H1 (cell line): ENCODE measurements around the gene HLA-DQA1. TPM values are rescaled to one million over a fixed set of nuclear protein-coding genes. Genes with fewer than 3 reads are reported as not detected.
A peak's percentile ranks its signal among the peaks of the same experiment; 100 is the strongest.

Source experiments
- CTCF ChIA-PET: fragments of 300-600 bp; sonication (Branson Sonifier 250); formaldehyde crosslinking; loops from one replicate; lab custom pipeline; 2021; ENCODE audit not compliant: partially characterized antibody; lab: Charles Lee
- POLR2A ChIA-PET: fragments of 300-600 bp; sonication (Branson Sonifier 250); formaldehyde crosslinking; loops from one replicate; lab custom pipeline; 2021; ENCODE audit warnings: inconsistent platforms; ENCODE audit not compliant: partially characterized antibody; lab: Charles Lee
- DNase-seq, 2 experiments: peaks; one replicate each; pipeline versions ENCODE4 v3.0.0 to v3.0.0-alpha.2; 2010 to 2022; ENCODE audit warnings: low spot score in 2 of 2, low read depth in 1 of 2, mixed read lengths in 1 of 2
- FAIRE-seq: peaks from 2 replicates; lab custom pipeline; 2011; peaks lifted over from hg19 to GRCh38; lab: Jason Lieb, UNC
- H2AFZ ChIP-seq: 2 replicates; pipeline ENCODE4 v1.8.1; 2012; ENCODE audit warnings: low read length, inconsistent platforms
- H2AK5ac ChIP-seq: 2 replicates; pipeline ENCODE4 v1.6.1; 2013; ENCODE audit warnings: low read depth, low read length
- H2BK120ac ChIP-seq: replicated peaks from 2 replicates; pipeline ENCODE3; 2013; ENCODE audit warnings: low read depth, low read length, inconsistent platforms
- H2BK12ac ChIP-seq: 2 replicates; pipeline ENCODE4 v1.6.1; 2013; ENCODE audit warnings: low read depth, low read length
- H2BK15ac ChIP-seq: 2 replicates; pipeline ENCODE4 v1.6.1; 2013; ENCODE audit warnings: low read length
- H2BK20ac ChIP-seq: 2 replicates; pipeline ENCODE4 v1.6.1; 2013; ENCODE audit warnings: low read length
- H2BK5ac ChIP-seq: 2 replicates; pipeline ENCODE4 v1.6.1; 2013; ENCODE audit warnings: low read depth, low read length
- H3K14ac ChIP-seq: 2 replicates; pipeline ENCODE4 v1.6.1; 2013; ENCODE audit warnings: inconsistent platforms; ENCODE audit not compliant: insufficient read length
- H3K18ac ChIP-seq: 2 replicates; pipeline ENCODE4 v1.6.1; 2013; ENCODE audit warnings: low read length; ENCODE audit errors: extremely low read depth
- H3K23ac ChIP-seq: 2 replicates; pipeline ENCODE4 v1.6.1; 2013; ENCODE audit warnings: inconsistent platforms; ENCODE audit not compliant: insufficient read length
- H3K23me2 ChIP-seq: 2 replicates; pipeline ENCODE4 v1.6.1; 2013; ENCODE audit warnings: low read depth, low read length
- H3K27ac ChIP-seq: 2 replicates; pipeline ENCODE4 v1.6.1; 2011; ENCODE audit warnings: low read depth, low read length, inconsistent platforms
- H3K27me3 ChIP-seq, 4 experiments: replicated peaks in 1 of 4; 1 replicate in 1 of 4; 2 replicates in 3 of 4; pipeline versions ENCODE4 v1.6.1 to v1.8.1; 2011 to 2013; ENCODE audit warnings: low read length in 3 of 4, mild to moderate bottlenecking in 3 of 4, inconsistent platforms in 2 of 4, mixed read lengths in 2 of 4, moderate library complexity in 1 of 4; ENCODE audit not compliant: control insufficient read depth in 3 of 4, insufficient read depth in 3 of 4; ENCODE audit errors: extremely low read depth in 1 of 4
- H3K36me3 ChIP-seq, 4 experiments: 2 replicates each; pipeline versions ENCODE4 v1.6.1 to v1.8.1; 2011 to 2013; ENCODE audit warnings: mild to moderate bottlenecking in 4 of 4, low read length in 3 of 4, moderate library complexity in 2 of 4, control low read depth in 1 of 4, inconsistent platforms in 1 of 4; ENCODE audit not compliant: insufficient read depth in 4 of 4, control insufficient read depth in 2 of 4
- H3K4ac ChIP-seq: replicated peaks from 2 replicates; pipeline ENCODE3; 2013; ENCODE audit warnings: low read length, low read depth, mixed read lengths, inconsistent platforms; ENCODE audit not compliant: insufficient read length
- H3K4me1 ChIP-seq, 4 experiments: replicated peaks in 1 of 4; 1 replicate in 1 of 4; 2 replicates in 3 of 4; pipeline versions ENCODE4 v1.6.1 to v1.8.1; 2011 to 2013; ENCODE audit warnings: low read length in 3 of 4, inconsistent platforms in 2 of 4, mixed read lengths in 1 of 4; ENCODE audit not compliant: insufficient read depth in 4 of 4, control insufficient read depth in 3 of 4
- H3K4me2 ChIP-seq, 2 experiments: 2 replicates each; pipeline versions ENCODE4 v1.6.1 to v1.8.1; 2011 to 2013; ENCODE audit warnings: low read depth in 2 of 2, low read length in 2 of 2, control low read depth in 1 of 2, inconsistent platforms in 1 of 2, mild to moderate bottlenecking in 1 of 2; ENCODE audit not compliant: insufficient read depth in 1 of 2
- H3K4me3 ChIP-seq, 4 experiments: fragments of 200-600, 300-600 bp in 1 of 4; sonication (generic), shearing (Covaris generic), sonication (Bioruptor Twin) in 1 of 4; 2 replicates each; pipeline versions ENCODE4 v1.5.1 to v1.8.1; 2011 to 2016; ENCODE audit warnings: low read length in 4 of 4, low read depth in 3 of 4, control low read depth in 2 of 4, inconsistent platforms in 2 of 4, mild to moderate bottlenecking in 2 of 4, mixed read lengths in 1 of 4, moderate library complexity in 1 of 4; ENCODE audit not compliant: insufficient read depth in 2 of 4; ENCODE audit errors: extremely low read depth in 1 of 4
- H3K56ac ChIP-seq: replicated peaks from 2 replicates; pipeline ENCODE3; 2013; ENCODE audit warnings: low read depth, mild to moderate bottlenecking, mixed read lengths, low read length, inconsistent platforms; ENCODE audit not compliant: insufficient read length
- H3K79me1 ChIP-seq: 2 replicates; pipeline ENCODE4 v1.6.1; 2013; ENCODE audit warnings: low read depth, low read length, control low read depth
- H3K79me2 ChIP-seq, 2 experiments: 2 replicates each; pipeline versions ENCODE4 v1.6.1 to v1.8.1; 2012 to 2013; ENCODE audit warnings: low read length in 2 of 2, mild to moderate bottlenecking in 2 of 2, inconsistent platforms in 1 of 2; ENCODE audit not compliant: insufficient read depth in 2 of 2, control insufficient read depth in 1 of 2
- H3K9ac ChIP-seq, 4 experiments: replicated peaks in 1 of 4; 1 replicate in 1 of 4; 2 replicates in 3 of 4; pipeline versions ENCODE4 v1.6.1 to v1.8.1; 2011 to 2013; ENCODE audit warnings: low read depth in 3 of 4, low read length in 3 of 4, control low read depth in 2 of 4, mild to moderate bottlenecking in 2 of 4, moderate library complexity in 2 of 4, inconsistent platforms in 1 of 4; ENCODE audit errors: extremely low read depth in 1 of 4
- H3K9me3 ChIP-seq, 2 experiments: 2 replicates each; pipeline versions ENCODE4 v1.6.1 to v1.8.1; 2012 to 2013; ENCODE audit warnings: mild to moderate bottlenecking in 2 of 2, moderate library complexity in 2 of 2, control low read depth in 1 of 2, inconsistent platforms in 1 of 2, low read depth in 1 of 2, low read length in 1 of 2, mixed read lengths in 1 of 2; ENCODE audit not compliant: insufficient read depth in 2 of 2
- H4K20me1 ChIP-seq, 2 experiments: replicated peaks in 1 of 2; 2 replicates each; pipeline versions ENCODE3 to v1.8.1; 2011 to 2013; ENCODE audit warnings: inconsistent platforms in 2 of 2, low read length in 2 of 2, mild to moderate bottlenecking in 1 of 2; ENCODE audit not compliant: insufficient read depth in 2 of 2, control insufficient read depth in 1 of 2
- H4K5ac ChIP-seq: 2 replicates; pipeline ENCODE4 v1.6.1; 2013; ENCODE audit warnings: low read length, low read depth, mixed read lengths, inconsistent platforms; ENCODE audit not compliant: insufficient read length
- H4K8ac ChIP-seq: 2 replicates; pipeline ENCODE4 v1.8.0; 2013; ENCODE audit warnings: mild to moderate bottlenecking, moderate library complexity, low read length, inconsistent platforms; ENCODE audit not compliant: insufficient read depth; ENCODE audit errors: extremely low read depth
- H4K91ac ChIP-seq: replicated peaks from 2 replicates; pipeline ENCODE3; 2013; ENCODE audit warnings: low read length, mixed read lengths, inconsistent platforms; ENCODE audit not compliant: insufficient read length
- ASH2L ChIP-seq: fragments of 200-600, 300-600 bp; sonication (generic); IDR thresholded peaks from one replicate; pipeline ENCODE4 v1.7.1; 2017; ENCODE audit warnings: low read length
- CREB1 ChIP-seq: IDR thresholded peaks from 2 replicates; pipeline ENCODE4 v1.6.1; 2012; ENCODE audit warnings: inconsistent platforms
- KDM5A ChIP-seq: fragments of 200-600 bp; IDR thresholded peaks from 2 replicates; pipeline ENCODE4 v1.7.1; 2012; ENCODE audit warnings: mild to moderate bottlenecking, low read length, inconsistent platforms, mixed read lengths
- POLR2A ChIP-seq, 2 experiments: IDR thresholded peaks; 1 replicate in 1 of 2; 2 replicates in 1 of 2; pipeline ENCODE4 v1.6.1; 2011; ENCODE audit warnings: low read depth in 2 of 2, low read length in 2 of 2, mild to moderate bottlenecking in 2 of 2; ENCODE audit errors: control extremely low read depth in 1 of 2
- RFX5 ChIP-seq: IDR thresholded peaks from 2 replicates; pipeline ENCODE4 v1.6.1; 2011; ENCODE audit warnings: low read depth, low read length, improper control_type of control experiment, borderline replicate concordance
- SIRT6 ChIP-seq: IDR thresholded peaks from one replicate; pipeline ENCODE4 v1.7.1; 2012; ENCODE audit warnings: low read length, inconsistent platforms
- TAF1 ChIP-seq: IDR thresholded peaks from 2 replicates; pipeline ENCODE4 v1.6.1; 2011; ENCODE audit warnings: mild to moderate bottlenecking, low read depth, low read length
- WGBS, 2 experiments: shearing (Covaris generic) in 1 of 2; methylation state at CpG; one replicate each; pipeline versions ENCODE4 v1.1.6 to v1.1.7; 2013 to 2015; ENCODE audit warnings: low lambda C conversion rate in 2 of 2, mixed read lengths in 2 of 2, inconsistent platforms in 1 of 2, low coverage in 1 of 2, missing lambda C conversion rate in 1 of 2; ENCODE audit not compliant: insufficient replicate concordance in 2 of 2, insufficient coverage in 1 of 2, insufficient read length in 1 of 2; ENCODE audit errors: extremely low coverage in 1 of 2, missing lambda C conversion rate in 1 of 2; 5-methylcytosine and 5-hydroxymethylcytosine counted together
- polyA plus RNA-seq, 7 experiments: library from polyadenylated mRNA; depleted of rRNA in 3 of 7; stranded (reverse) in 5 of 7; unstranded in 2 of 7; fragments of >200 nt in 5 of 7; fragments of 200-250 nt in 2 of 7; gene quantifications; 1 replicate in 5 of 7; 2 replicates in 1 of 7; 4 replicates in 1 of 7; pipeline versions ENCODE4 v1.2.1 to v1.2.3, GENCODE V29; 2011 to 2013; ENCODE audit warnings: missing spikeins in 2 of 7, mixed read lengths in 2 of 7
- total RNA-seq: library from RNA; stranded (reverse); fragmentation: NEBNext Ultra II Directional; extraction: Animal tissue kit (Norgen Biotek cat#: 25700); gene quantifications from 2 replicates; pipeline ENCODE4 v1.2.1, GENCODE V29; 2021

The HLA-DQA1 gene
- total and polyA plus RNA-seq, 2 of the 8 experiments (the other 6 are each of a cell fraction or from before 2014, with no cell fraction given): 0.12 TPM; not detected in 1

DNA sequence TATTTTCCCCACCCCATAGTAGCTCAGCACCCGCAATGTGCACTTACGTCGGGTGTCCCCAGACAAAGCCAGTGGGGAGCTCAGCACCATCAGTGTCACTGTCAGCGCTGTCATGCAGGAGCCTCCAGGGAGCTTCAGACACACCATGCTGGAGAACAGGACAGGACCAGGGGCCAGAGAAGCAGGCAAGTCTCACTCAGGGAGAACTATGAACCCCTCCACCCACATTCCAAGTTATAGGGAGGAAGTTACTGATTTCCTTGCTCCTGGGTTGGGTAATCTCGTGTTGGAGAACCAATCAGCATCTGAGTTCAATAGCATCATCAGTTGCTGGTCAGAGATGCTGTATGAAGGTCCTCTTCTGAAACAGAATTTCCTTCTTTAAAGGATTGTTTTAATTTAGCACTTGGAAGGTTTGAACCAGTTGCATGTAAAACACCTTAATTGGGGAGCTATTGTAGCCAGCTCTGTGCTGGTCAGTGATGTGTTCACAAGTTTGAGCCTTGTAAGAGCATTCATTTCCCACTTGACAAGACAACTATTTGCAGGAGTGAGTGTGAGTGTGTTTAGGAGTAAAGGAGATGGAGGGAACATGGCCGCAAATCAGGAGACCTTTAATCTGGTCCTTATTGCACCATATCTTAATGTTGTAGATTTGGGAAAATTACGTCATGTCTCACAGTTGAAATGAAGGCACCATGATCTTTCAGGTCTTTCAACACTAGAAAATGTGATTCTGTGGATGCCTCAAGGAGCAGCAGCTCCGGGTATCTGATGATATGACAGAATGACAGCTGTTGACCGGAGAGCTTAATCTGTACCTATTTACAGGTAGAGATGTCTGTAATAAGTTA is 47.4 kb upstream of the HLA-DQA1 start, which contains the start of gene HLA-DRB1:
Gene HLA-DRB1 (minus strand): TSS at position 253 of the 854 bp plus-strand sequence. CDS start 106 bp downstream, at position 147.
- H3K4me2 ChIP-seq: no peak within 1 kb of the TSS
- no peak for TF ChIP-seq POLR2A (IDR thresholded peaks at IDR 0.05; ENCODE audit: control extremely low read depth in 1 of 2, low read depth in 2 of 2, low read length in 2 of 2)
- peak; percentile 94 for TF ChIP-seq RFX5
- TF ChIP-seq ASH2L: no peak
- no peak for TF ChIP-seq SIRT6
- no peak for TF ChIP-seq TAF1
- peak; percentile 65; the same call in 1 of the 2 replicates for TF ChIP-seq CREB1
- no peak for TF ChIP-seq KDM5A
- H4K91ac ChIP-seq: no peak within 1 kb of the TSS
- H4K5ac ChIP-seq: no peak within 1 kb of the TSS
- DNase-seq (no peak), FAIRE-seq (peak; percentile 100)
- H3K23ac ChIP-seq: no peak within 1 kb of the TSS
- H3K27me3 ChIP-seq: no peaks in the 10 kb centered on the region
- H3K4me3 ChIP-seq: peak within 1 kb of the TSS in 1 of 4 experiments; percentile 4; a peak in 1 of 8 replicates
- H2BK15ac ChIP-seq: no peak within 1 kb of the TSS
- H2BK5ac ChIP-seq: no peak within 1 kb of the TSS
- H3K36me3 ChIP-seq: no peaks in the 10 kb centered on the region
- CTCF ChIA-PET: interaction anchor here (1.0 to 1.4 kb wide), 2 partner anchors 106 to 111 kb away, joined by 3 read pairs; no protein-coding TSS in a partner anchor
- H3K79me2 ChIP-seq: no peaks in the 10 kb centered on the region
- no peak within 1 kb of the TSS for H3K9ac ChIP-seq
- H3K79me1 ChIP-seq: no peaks in the 10 kb centered on the region
- 54% methylated on average over 9 of the region's 9 CpGs; no CpG with 5 or more reads in 1 of the 2 experiments for WGBS, 2 experiments
- H2AFZ ChIP-seq: 0 out of 2 replicates have a peak within 1 kb of the TSS, but pooled peaks have one; percentile 85
- H4K20me1 ChIP-seq: no peaks in the 10 kb centered on the region
- H3K9me3 ChIP-seq: no peaks in the 10 kb centered on the region
- H3K18ac ChIP-seq: no peak within 1 kb of the TSS
- no peak within 1 kb of the TSS for H3K56ac ChIP-seq
- H3K14ac ChIP-seq: no peak within 1 kb of the TSS
- POLR2A ChIA-PET: interaction anchor here (0.9 kb wide), 1 partner anchor 13 kb away, joined by 3 read pairs; no protein-coding TSS in a partner anchor
- H3K4ac ChIP-seq: no peak within 1 kb of the TSS
- no peaks in the 10 kb centered on the region for H3K23me2 ChIP-seq
- no peak within 1 kb of the TSS for H2BK20ac ChIP-seq
- no peak within 1 kb of the TSS for H2BK12ac ChIP-seq
- no peak within 1 kb of the TSS for H4K8ac ChIP-seq
- no peak within 1 kb of the TSS for H3K27ac ChIP-seq
- H2BK120ac ChIP-seq: no peak within 1 kb of the TSS
- peaks cover 0 to 2% (median under 1%) of the 10 kb centered on the region in 4 experiments; a peak in 2 of 7 replicates for H3K4me1 ChIP-seq
- H2AK5ac ChIP-seq: no peak within 1 kb of the TSS
